Endothelial cell of umbilical vein (primary cell): Measurements from ENCODE around the gene NEDD9. TPM values are rescaled to one million over a fixed set of nuclear protein-coding genes. Genes with fewer than 3 reads are reported as not detected.

Experiments
- BruUV-seq: library from RNA; stranded (reverse); fragments of 400-500 nt; replicated peaks from 2 replicates; lab custom pipeline; 2021; lab: Mats Ljungman, UMichigan
- CTCF ChIA-PET: fragments of 300-600, 350-600 bp; sonication (Branson Sonifier 250); formaldehyde crosslinking; loops from one replicate; lab custom pipeline; 2021; ENCODE audit warnings: antibody characterized with exemption, inconsistent platforms; lab: Charles Lee
- POLR2A ChIA-PET: fragments of 300-600, 350-600 bp; sonication (Branson Sonifier 250); formaldehyde crosslinking; loops from one replicate; lab custom pipeline; 2021; ENCODE audit warnings: antibody characterized with exemption, inconsistent platforms; lab: Charles Lee
- DNase-seq: peaks from one replicate; pipeline ENCODE4 v3.0.0-alpha.2; 2011; ENCODE audit warnings: low read depth, low spot score
- FAIRE-seq: peaks from 2 replicates; lab custom pipeline; 2011; peaks lifted over from hg19 to GRCh38; lab: Jason Lieb, UNC
- H2AFZ ChIP-seq: 2 replicates; pipeline ENCODE4 v1.6.0; 2012; ENCODE audit warnings: low read depth, low read length, control low read depth, inconsistent platforms
- H3K27ac ChIP-seq: 2 replicates; pipeline ENCODE4 v1.5.1; 2011; ENCODE audit warnings: low read depth, mild to moderate bottlenecking, control low read depth, low read length, moderate library complexity; ENCODE audit not compliant: insufficient read depth
- H3K27me3 ChIP-seq, 2 experiments: 2 replicates each; pipeline versions ENCODE4 v1.6.0 to v1.6.1; 2011; ENCODE audit warnings: low read length in 2 of 2, mixed read lengths in 1 of 2; ENCODE audit not compliant: control insufficient read depth in 2 of 2, insufficient read depth in 2 of 2
- H3K36me3 ChIP-seq, 2 experiments: 2 replicates in 1 of 2; 3 replicates in 1 of 2; pipeline ENCODE4 v1.5.1; 2011; ENCODE audit warnings: low read length in 2 of 2, mild to moderate bottlenecking in 1 of 2, moderate library complexity in 1 of 2; ENCODE audit not compliant: control insufficient read depth in 2 of 2, insufficient read depth in 2 of 2; ENCODE audit errors: extremely low read depth in 1 of 2
- H3K4me1 ChIP-seq: 3 replicates; pipeline ENCODE4 v1.5.1; 2011; ENCODE audit warnings: mild to moderate bottlenecking, low read length; ENCODE audit not compliant: control insufficient read depth, insufficient read depth; ENCODE audit errors: extremely low read depth
- H3K4me2 ChIP-seq: 2 replicates; pipeline ENCODE4 v1.6.1; 2011; ENCODE audit warnings: low read length, control low read depth, mixed read lengths; ENCODE audit not compliant: insufficient read depth
- H3K4me3 ChIP-seq, 3 experiments: fragments of 200-600 bp in 1 of 3; sonication (generic), shearing (Covaris generic) in 1 of 3; replicated peaks in 1 of 3; 2 replicates each; pipeline ENCODE4 v1.5.1; 2011 to 2016; ENCODE audit warnings: control low read depth in 3 of 3, low read length in 3 of 3, mild to moderate bottlenecking in 2 of 3, inconsistent platforms in 1 of 3, low read depth in 1 of 3, moderate library complexity in 1 of 3; ENCODE audit not compliant: insufficient read depth in 1 of 3
- H3K79me2 ChIP-seq: 2 replicates; pipeline ENCODE4 v1.6.0; 2012; ENCODE audit warnings: low read length, inconsistent platforms; ENCODE audit not compliant: control insufficient read depth, insufficient read depth
- H3K9ac ChIP-seq: replicated peaks from 2 replicates; pipeline ENCODE3; 2011; ENCODE audit warnings: low read length, control low read depth; ENCODE audit not compliant: insufficient read depth; ENCODE audit errors: extremely low read depth
- H3K9me1 ChIP-seq: replicated peaks from 3 replicates; pipeline ENCODE4 v1.6.0; 2011; ENCODE audit warnings: mild to moderate bottlenecking, low read length; ENCODE audit not compliant: control insufficient read depth, insufficient read depth; ENCODE audit errors: extremely low read depth
- H3K9me3 ChIP-seq: replicated peaks from 2 replicates; pipeline ENCODE4 v1.5.1; 2012; ENCODE audit warnings: low read length, inconsistent platforms; ENCODE audit not compliant: control insufficient read depth, insufficient read depth
- H4K20me1 ChIP-seq: replicated peaks from 2 replicates; pipeline ENCODE3; 2011; ENCODE audit warnings: mild to moderate bottlenecking, low read length; ENCODE audit not compliant: control insufficient read depth, insufficient read depth; ENCODE audit errors: extremely low read depth
- FOS ChIP-seq: IDR thresholded peaks from 2 replicates; pipeline ENCODE4 v1.6.1; 2011; ENCODE audit warnings: mild to moderate bottlenecking, low read length, moderate library complexity, borderline replicate concordance; ENCODE audit not compliant: insufficient read depth
- POLR2A ChIP-seq: IDR thresholded peaks from 2 replicates; pipeline ENCODE4 v1.6.1; 2012; ENCODE audit warnings: low read depth, mild to moderate bottlenecking, control low read depth, low read length
- POLR2AphosphoS5 ChIP-seq: IDR thresholded peaks from 2 replicates; pipeline ENCODE4 v1.6.1; 2012; ENCODE audit warnings: low read depth, mild to moderate bottlenecking, control low read depth, low read length, moderate library complexity; ENCODE audit not compliant: insufficient read depth
- dilution Hi-C: fragments of 300-500 bp; cut with MboI; formaldehyde crosslinking; loops from one replicate; pipeline ENCODE4 v1.15.0; 2019; ENCODE audit warnings: low sequenced_read_pairs; ENCODE audit not compliant: extremely low pct_ligation_motif_present
- intact Hi-C: fragments of 100-400 bp; cut with micrococcal nuclease; formaldehyde crosslinking; loops from one replicate; pipeline ENCODE4 v1.10.0; 2022
- polyA plus RNA-seq, 4 experiments: library from polyadenylated mRNA; depleted of rRNA in 3 of 4; stranded (reverse) in 3 of 4; unstranded in 1 of 4; fragments of >200 nt; gene quantifications; 2 replicates each; pipeline versions ENCODE4 v1.2.1 to v1.2.3, GENCODE V29; 2011 to 2012; ENCODE audit warnings: missing spikeins in 1 of 4
- total RNA-seq: library from RNA; stranded (reverse); gene quantifications from 2 replicates; pipeline ENCODE4 v1.2.3, GENCODE V29; 2021
- TF ChIP-seq, protein P1 (sequence below), 2 donors: IDR thresholded peaks; 1 replicate in 1 of 2; 2 replicates in 1 of 2; pipeline ENCODE4 v1.5.1; 2011; ENCODE audit warnings: low read length in 2 of 2, mild to moderate bottlenecking in 2 of 2, moderate library complexity in 2 of 2, control low read depth in 1 of 2, inconsistent platforms in 1 of 2, low read depth in 1 of 2; ENCODE audit not compliant: insufficient read depth in 1 of 2; ENCODE audit errors: extremely low read depth in 1 of 2
- TF ChIP-seq, protein P2 (sequence below): IDR thresholded peaks from 2 replicates; pipeline ENCODE4 v1.6.1; 2011; ENCODE audit not compliant: insufficient read depth, insufficient read length

NEDD9 gene
- total and polyA plus RNA-seq, 2 donors (not counting 3 experiments of a cell fraction or from before 2014, with no cell fraction given): 55.2 to 61.0 TPM

DNA sequence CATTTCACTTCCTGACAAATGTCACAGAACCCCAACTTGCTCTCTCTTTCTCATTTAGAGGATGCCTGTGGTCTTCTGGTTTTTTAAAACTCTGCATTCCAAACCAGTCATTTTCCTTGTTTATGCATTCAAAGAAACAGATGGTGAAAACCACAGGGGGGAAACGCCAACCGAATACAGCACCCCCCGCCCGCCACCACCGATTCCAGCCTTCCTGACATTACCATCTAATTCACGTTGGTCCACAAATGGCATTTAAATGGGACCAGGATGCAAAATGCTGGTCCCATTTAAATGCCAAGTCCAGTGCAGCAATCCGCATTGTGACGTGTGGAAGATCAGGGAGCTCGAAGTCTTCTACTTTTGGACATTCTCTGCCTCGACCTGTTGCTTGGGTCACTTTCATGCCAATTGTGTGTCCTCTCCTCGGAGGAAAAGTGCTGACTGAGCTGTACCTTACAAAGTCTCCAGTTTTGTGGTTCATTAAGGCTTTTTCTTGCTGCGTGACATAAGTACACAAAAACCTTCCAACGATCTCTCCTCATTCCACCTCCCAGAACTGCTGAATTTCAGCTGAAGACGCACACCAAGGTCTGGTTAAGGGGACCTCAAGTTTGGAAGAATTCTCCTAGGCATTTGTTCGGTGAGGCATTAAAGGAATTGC is 35.8 kb downstream of the NEDD9 start:
- DNase-seq: no peak
- H3K4me2 ChIP-seq: no peak overlapping the region
- CTCF ChIA-PET: interaction anchor here (1.1 to 2.8 kb wide), 3 partner anchors 10 to 122 kb away, joined by 3 to 6 read pairs (median 5); no protein-coding TSS in a partner anchor
- no peaks in the 10 kb centered on the region for H3K9me1 ChIP-seq
- POLR2A ChIA-PET: no interaction called here
- peaks cover 7 to 12% of the 10 kb centered on the region in 2 experiments for H3K36me3 ChIP-seq
- no peak overlapping the region for H2AFZ ChIP-seq
- TF ChIP-seq, protein P1, sequence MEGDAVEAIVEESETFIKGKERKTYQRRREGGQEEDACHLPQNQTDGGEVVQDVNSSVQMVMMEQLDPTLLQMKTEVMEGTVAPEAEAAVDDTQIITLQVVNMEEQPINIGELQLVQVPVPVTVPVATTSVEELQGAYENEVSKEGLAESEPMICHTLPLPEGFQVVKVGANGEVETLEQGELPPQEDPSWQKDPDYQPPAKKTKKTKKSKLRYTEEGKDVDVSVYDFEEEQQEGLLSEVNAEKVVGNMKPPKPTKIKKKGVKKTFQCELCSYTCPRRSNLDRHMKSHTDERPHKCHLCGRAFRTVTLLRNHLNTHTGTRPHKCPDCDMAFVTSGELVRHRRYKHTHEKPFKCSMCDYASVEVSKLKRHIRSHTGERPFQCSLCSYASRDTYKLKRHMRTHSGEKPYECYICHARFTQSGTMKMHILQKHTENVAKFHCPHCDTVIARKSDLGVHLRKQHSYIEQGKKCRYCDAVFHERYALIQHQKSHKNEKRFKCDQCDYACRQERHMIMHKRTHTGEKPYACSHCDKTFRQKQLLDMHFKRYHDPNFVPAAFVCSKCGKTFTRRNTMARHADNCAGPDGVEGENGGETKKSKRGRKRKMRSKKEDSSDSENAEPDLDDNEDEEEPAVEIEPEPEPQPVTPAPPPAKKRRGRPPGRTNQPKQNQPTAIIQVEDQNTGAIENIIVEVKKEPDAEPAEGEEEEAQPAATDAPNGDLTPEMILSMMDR (IDR thresholded peaks at IDR 0.05; ENCODE audit: extremely low read depth in 1 of 2, insufficient read depth in 1 of 2, low read depth in 1 of 2, low read length in 2 of 2): no peak
- TF ChIP-seq FOS (no peak), POLR2A (peak; percentile 7), POLR2AphosphoS5 (no peak)
- TF ChIP-seq, protein P2, sequence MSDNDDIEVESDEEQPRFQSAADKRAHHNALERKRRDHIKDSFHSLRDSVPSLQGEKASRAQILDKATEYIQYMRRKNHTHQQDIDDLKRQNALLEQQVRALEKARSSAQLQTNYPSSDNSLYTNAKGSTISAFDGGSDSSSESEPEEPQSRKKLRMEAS: no peak
- no peaks in the 10 kb centered on the region for H3K9me3 ChIP-seq
- H3K9ac ChIP-seq: peak overlapping the region; percentile 29
- no peak overlapping the region for H3K4me3 ChIP-seq
- dilution Hi-C loops: no loop called here
- peak overlapping the region; percentile 37 for H3K27ac ChIP-seq
- H4K20me1 ChIP-seq: no peaks in the 10 kb centered on the region
- peaks cover 16% of the 10 kb centered on the region for H3K79me2 ChIP-seq
- peaks cover 52% of the 10 kb centered on the region for H3K4me1 ChIP-seq
- H3K27me3 ChIP-seq: no peaks in the 10 kb centered on the region
- intact Hi-C loops: no loop called here
- no TSS peak for BruUV-seq
- peak; percentile 26 for FAIRE-seq
